ENCODE results near the gene CHST5.
"Not testable (repeated sequence)": the region's sequence is repeated elsewhere in the genome, so short reads cannot be mapped to it uniquely, and the experiment has no call there.

CHST5 gene

DNA sequence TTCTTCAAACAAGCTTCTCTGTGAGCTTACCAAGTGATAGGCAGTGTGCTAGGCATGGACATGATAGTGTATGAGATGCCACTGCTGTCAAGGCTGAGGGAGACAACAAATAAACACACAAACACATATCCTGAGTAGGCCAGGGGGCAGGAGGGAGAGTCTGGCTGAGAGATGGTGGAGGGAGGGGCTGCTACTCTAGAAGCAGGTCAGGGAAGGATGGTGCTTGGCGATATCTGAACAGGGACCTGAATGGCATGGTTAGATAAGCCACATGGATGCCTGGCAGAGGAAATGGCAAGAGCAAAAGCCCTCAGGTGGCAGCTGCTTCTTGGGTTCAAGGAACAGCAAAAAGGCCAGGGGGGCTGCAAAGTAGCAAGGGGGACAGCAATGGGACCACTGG is 32.1 kb downstream of the CHST5 start:
- H3K27ac ChIP-seq = no peak overlapping the region
- TF ChIP-seq, protein P1, sequence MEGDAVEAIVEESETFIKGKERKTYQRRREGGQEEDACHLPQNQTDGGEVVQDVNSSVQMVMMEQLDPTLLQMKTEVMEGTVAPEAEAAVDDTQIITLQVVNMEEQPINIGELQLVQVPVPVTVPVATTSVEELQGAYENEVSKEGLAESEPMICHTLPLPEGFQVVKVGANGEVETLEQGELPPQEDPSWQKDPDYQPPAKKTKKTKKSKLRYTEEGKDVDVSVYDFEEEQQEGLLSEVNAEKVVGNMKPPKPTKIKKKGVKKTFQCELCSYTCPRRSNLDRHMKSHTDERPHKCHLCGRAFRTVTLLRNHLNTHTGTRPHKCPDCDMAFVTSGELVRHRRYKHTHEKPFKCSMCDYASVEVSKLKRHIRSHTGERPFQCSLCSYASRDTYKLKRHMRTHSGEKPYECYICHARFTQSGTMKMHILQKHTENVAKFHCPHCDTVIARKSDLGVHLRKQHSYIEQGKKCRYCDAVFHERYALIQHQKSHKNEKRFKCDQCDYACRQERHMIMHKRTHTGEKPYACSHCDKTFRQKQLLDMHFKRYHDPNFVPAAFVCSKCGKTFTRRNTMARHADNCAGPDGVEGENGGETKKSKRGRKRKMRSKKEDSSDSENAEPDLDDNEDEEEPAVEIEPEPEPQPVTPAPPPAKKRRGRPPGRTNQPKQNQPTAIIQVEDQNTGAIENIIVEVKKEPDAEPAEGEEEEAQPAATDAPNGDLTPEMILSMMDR (conservative IDR thresholded peaks at IDR 0.05) = no peak
- no peak for TF ChIP-seq ZFX (IDR thresholded peaks at IDR 0.05)

GRCh38 chr16:75502916-75503605 is 32.8 kb downstream of the CHST5 start:
- H3K27ac ChIP-seq = no peak overlapping the region
- TF ChIP-seq, protein P1 (conservative IDR thresholded peaks at IDR 0.05) = no peak
- TF ChIP-seq ZFX (IDR thresholded peaks at IDR 0.05) = no peak

GRCh38 chr16:75501820-75502219 is 34.1 kb downstream of the CHST5 start:
- not testable (repeated sequence) for H3K27ac ChIP-seq

DNA sequence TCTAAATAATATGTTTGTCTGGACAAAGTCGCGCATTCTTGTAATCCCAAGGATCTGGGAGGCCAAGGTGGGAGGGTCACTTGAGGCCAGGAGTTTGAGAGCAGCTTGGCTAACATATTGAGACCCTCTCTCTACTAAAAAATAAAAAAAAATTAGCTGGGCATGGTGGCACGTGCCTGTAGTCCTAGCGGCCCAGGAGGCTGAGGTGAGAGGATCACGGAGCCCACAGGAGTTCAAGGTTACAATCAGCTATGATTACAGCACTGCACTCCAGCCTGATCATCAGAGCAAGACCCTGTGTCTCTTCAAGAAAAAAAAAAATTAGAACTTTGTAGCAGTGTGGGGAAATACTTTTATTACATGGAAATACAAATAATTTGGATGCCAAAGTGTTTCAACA is 34.5 kb downstream of the CHST5 start:
- TF ChIP-seq ZFX (IDR thresholded peaks at IDR 0.05) = no peak
- TF ChIP-seq, protein P1 (conservative IDR thresholded peaks at IDR 0.05) = no peak
- H3K27ac ChIP-seq = no peak overlapping the region

DNA sequence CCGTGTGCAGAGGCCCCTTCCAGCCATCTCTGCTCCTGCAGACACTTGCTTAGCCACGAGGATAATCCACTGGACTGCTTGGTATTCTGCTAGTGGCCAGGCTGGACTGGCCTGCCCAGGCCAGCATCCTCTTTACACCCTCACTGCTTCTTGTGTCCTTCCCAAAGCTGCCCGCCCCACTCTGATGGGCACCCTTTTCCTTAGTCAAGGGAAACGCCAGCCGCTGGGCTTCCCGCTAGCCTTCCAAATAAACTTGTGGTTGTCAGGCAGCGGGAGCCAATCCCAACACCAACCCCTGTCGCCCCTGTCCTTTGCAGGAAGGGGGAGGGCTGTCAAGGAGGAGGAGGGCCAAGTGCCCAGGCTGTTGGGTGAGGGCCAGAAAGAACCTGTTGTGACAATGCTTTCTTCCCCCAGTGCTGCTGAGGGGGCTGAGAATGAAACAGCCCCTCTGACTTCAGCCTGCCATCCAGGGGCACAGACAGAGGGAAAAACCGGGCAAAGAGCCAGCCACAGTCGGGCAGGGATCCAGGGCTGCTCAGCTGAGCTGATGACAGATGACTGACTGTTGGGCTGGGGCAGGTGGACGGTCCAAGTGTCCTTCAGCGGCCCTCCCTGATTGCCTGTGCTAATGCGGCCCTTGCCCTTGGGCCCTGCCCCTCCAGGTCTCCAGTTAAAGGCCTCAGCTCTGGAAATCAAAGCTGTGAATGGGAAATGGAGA is 37.1 kb downstream of the CHST5 start:
- not testable (repeated sequence) for H3K27ac ChIP-seq

- TF ChIP-seq, protein P1 (conservative IDR thresholded peaks at IDR 0.05) = no peak
- TF ChIP-seq ZFX (IDR thresholded peaks at IDR 0.05) = no peak
- no peak overlapping the region for H3K27ac ChIP-seq
Measured at GRCh38 chr16:75497558-75497957, 38.4 kb downstream of the CHST5 start.

DNA sequence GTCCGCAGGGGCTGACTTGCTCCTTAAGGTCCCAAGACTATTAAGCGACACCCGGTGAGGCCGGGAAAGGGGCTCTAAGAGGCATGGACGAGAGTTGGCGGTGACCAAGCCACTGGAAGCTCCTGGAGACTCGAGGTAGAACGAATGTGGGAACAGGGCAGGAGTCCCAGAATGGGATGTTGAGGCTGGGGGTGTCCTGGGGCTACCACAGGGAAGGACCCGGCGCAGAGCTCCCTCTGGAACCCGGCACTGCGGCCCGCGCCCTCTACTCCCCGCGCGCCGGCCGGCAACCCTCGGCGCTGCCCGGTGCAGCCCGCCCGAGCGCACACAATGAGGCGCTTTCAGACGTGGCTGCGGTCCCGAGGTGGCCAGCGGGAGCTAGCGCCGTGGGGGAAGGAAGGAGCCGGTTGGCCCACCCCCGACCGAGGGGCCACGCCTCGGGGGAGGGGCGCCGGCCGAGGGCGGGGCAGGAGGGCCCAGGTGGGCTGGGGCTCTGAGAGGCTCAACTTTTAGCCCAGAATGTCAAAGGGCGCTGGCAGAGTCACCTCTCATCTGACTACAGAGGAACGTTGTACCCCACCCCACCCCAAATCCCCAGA is 40.7 kb downstream of the CHST5 start, which contains the start of gene CHST6:
CHST6 (minus strand) TSS at position 366 of the 599 bp plus-strand sequence. CDS start 15,613 bp downstream, outside the sequence.
- no peak within 1 kb of the TSS for H3K27ac ChIP-seq
- no peak for TF ChIP-seq ZFX (IDR thresholded peaks at IDR 0.05)

DNA sequence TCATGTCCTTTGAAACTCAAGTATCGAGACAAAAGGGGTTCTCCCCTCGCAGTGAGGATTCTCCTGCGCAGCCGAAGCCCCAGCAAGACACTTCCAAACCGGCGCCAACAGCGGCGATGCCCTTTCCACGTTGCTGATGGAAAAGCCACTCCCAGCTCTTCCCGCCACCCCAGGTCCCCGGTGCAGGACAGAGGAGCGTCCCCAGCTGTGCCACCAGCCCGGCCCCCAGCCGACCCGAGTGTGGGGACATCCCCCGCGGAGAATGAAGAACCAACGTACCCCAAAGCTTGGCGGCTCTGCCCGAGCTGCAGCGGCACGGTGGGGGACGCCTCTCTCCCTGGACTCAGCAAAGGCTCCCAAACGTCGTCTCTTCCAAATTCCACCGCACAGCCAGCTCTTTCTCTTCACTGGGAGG is 41.2 kb downstream of the CHST5 start:
- H3K27ac ChIP-seq = no peak overlapping the region
- TF ChIP-seq, protein P1 (conservative IDR thresholded peaks at IDR 0.05) = no peak
- TF ChIP-seq ZFX (IDR thresholded peaks at IDR 0.05) = no peak

Measured in C4-2B (cell line).